GM12878 (cell line): Measurements from ENCODE around the gene RGP1. TPM values are rescaled to one million over a fixed set of nuclear protein-coding genes. Genes with fewer than 3 reads are reported as not detected.

Experiments
- ATAC-seq: fragments of 200-7000 bp; cut with Tn5 transposase; 3 replicates; pipeline ENCODE4 v1.9.1; 2020; ENCODE audit warnings: mild to moderate bottlenecking, moderate library complexity
- BruUV-seq: library from RNA; stranded (reverse); fragments of 400-500 nt; replicated peaks from 2 replicates; lab custom pipeline; 2021; lab: Mats Ljungman, UMichigan
- CTCF ChIA-PET: fragments of 300-600 bp; sonication (Branson Sonifier 250); formaldehyde crosslinking; extraction: SDS; loops from one replicate; lab custom pipeline; 2021; ENCODE audit warnings: inconsistent platforms; lab: Yijun Ruan, JAX
- POLR2A ChIA-PET: fragments of 350-600 bp; formaldehyde crosslinking; extraction: SDS; loops from one replicate; lab custom pipeline; 2021; ENCODE audit warnings: inconsistent platforms; lab: Charles Lee
- RAD21 ChIA-PET: fragments of 300-600 bp; sonication (Branson Sonifier 250); formaldehyde crosslinking; loops from one replicate; lab custom pipeline; 2023; ENCODE audit warnings: antibody characterized with exemption; ENCODE audit not compliant: unreplicated experiment; lab: Charles Lee
- SMC1A ChIA-PET: fragments of 300-600 bp; sonication (Branson Sonifier 250); formaldehyde crosslinking; loops from one replicate; lab custom pipeline; 2023; ENCODE audit not compliant: unreplicated experiment, uncharacterized antibody; lab: Charles Lee
- DNase-seq: peaks from one replicate; pipeline ENCODE4 v3.0.0-alpha.2; 2011; ENCODE audit warnings: low read depth, low spot score
- FAIRE-seq: peaks from 3 replicates; lab custom pipeline; 2011; peaks lifted over from hg19 to GRCh38; lab: Jason Lieb, UNC
- H2AFZ ChIP-seq: 2 replicates; pipeline ENCODE4 v1.6.0; 2011; ENCODE audit warnings: low read depth, low read length, control low read depth; ENCODE audit not compliant: control insufficient read depth
- H3K27ac ChIP-seq: 2 replicates; pipeline ENCODE4 v1.5.1; 2011; ENCODE audit warnings: control low read depth; ENCODE audit not compliant: control insufficient read depth, insufficient read depth
- H3K27me3 ChIP-seq, 2 experiments: replicated peaks in 1 of 2; 2 replicates each; pipeline versions ENCODE4 v1.6.0 to v1.6.1; 2011; ENCODE audit warnings: low read length in 1 of 2; ENCODE audit not compliant: control insufficient read depth in 2 of 2, insufficient read depth in 2 of 2
- H3K36me3 ChIP-seq, 2 experiments: 2 replicates each; pipeline ENCODE4 v1.5.1; 2011; ENCODE audit warnings: low read length in 1 of 2; ENCODE audit not compliant: control insufficient read depth in 2 of 2, insufficient read depth in 2 of 2
- H3K4me1 ChIP-seq: 2 replicates; pipeline ENCODE4 v1.6.1; 2011; ENCODE audit warnings: mild to moderate bottlenecking, low read length, moderate library complexity, mixed read lengths; ENCODE audit not compliant: control insufficient read depth, insufficient read depth
- H3K4me2 ChIP-seq: 2 replicates; pipeline ENCODE4 v1.6.0; 2011; ENCODE audit warnings: control low read depth; ENCODE audit not compliant: control insufficient read depth, insufficient read depth
- H3K4me3 ChIP-seq: fragments of 200-600 bp; sonication (generic); 2 replicates; pipeline ENCODE4 v1.5.1; 2016
- H3K79me2 ChIP-seq: 2 replicates; pipeline ENCODE4 v1.6.0; 2011; ENCODE audit warnings: low read length; ENCODE audit not compliant: control insufficient read depth, insufficient read depth
- H3K9ac ChIP-seq: 2 replicates; pipeline ENCODE4 v1.8.0; 2011; ENCODE audit warnings: low read length, control low read depth, mixed read lengths; ENCODE audit not compliant: control insufficient read depth, insufficient read depth
- H3K9me3 ChIP-seq: replicated peaks from 3 replicates; pipeline ENCODE4 v1.5.1; 2011; ENCODE audit warnings: mild to moderate bottlenecking, low read length; ENCODE audit not compliant: control insufficient read depth, insufficient read depth
- H4K20me1 ChIP-seq: 2 replicates; pipeline ENCODE4 v1.6.0; 2011; ENCODE audit not compliant: control insufficient read depth, insufficient read depth
- ATF7 ChIP-seq: fragments of 450-650 bp; IDR thresholded peaks from 2 replicates; pipeline ENCODE4 v1.6.1; 2016; ENCODE audit warnings: low read depth, mild to moderate bottlenecking
- BACH1 ChIP-seq: fragments of 450-650 bp; IDR thresholded peaks from 2 replicates; pipeline ENCODE4 v1.6.1; 2017; ENCODE audit warnings: mild to moderate bottlenecking, borderline replicate concordance
- EED ChIP-seq: sonication (generic); IDR thresholded peaks from 2 replicates; pipeline ENCODE4 v1.6.1; 2016; ENCODE audit warnings: antibody characterized with exemption, low read depth
- JUNB ChIP-seq: IDR thresholded peaks from 2 replicates; pipeline ENCODE4 v1.6.1; 2016; ENCODE audit warnings: antibody characterized with exemption, mild to moderate bottlenecking
- PAX8 ChIP-seq: fragments of 450-650 bp; IDR thresholded peaks from 2 replicates; pipeline ENCODE4 v1.6.1; 2017; ENCODE audit warnings: mild to moderate bottlenecking, moderate library complexity
- RB1 ChIP-seq: fragments of 450-650 bp; formaldehyde crosslinking; IDR thresholded peaks from 2 replicates; pipeline ENCODE4 v1.6.1; 2017; ENCODE audit warnings: mild to moderate bottlenecking, borderline replicate concordance
- RUNX3 ChIP-seq: IDR thresholded peaks from 2 replicates; pipeline ENCODE4 v1.6.1; 2012; ENCODE audit warnings: low read length, inconsistent platforms
- TBL1XR1 ChIP-seq: IDR thresholded peaks from 2 replicates; pipeline ENCODE4 v1.6.1; 2012; ENCODE audit warnings: low read depth, low read length, improper control_type of control experiment
- ZNF384 ChIP-seq: IDR thresholded peaks from 2 replicates; pipeline ENCODE4 v1.6.1; 2012; ENCODE audit warnings: low read depth, mild to moderate bottlenecking, low read length, improper control_type of control experiment, borderline replicate concordance
- WGBS: methylation state at CpG from one replicate; pipeline ENCODE4 v1.1.6; 2016; ENCODE audit warnings: low lambda C conversion rate; ENCODE audit not compliant: insufficient replicate concordance, insufficient coverage; ENCODE audit errors: missing lambda C conversion rate; 5-methylcytosine and 5-hydroxymethylcytosine counted together
- in situ Hi-C: fragments of 300-500 bp; cut with MboI; formaldehyde crosslinking; loops from 9 replicates; pipeline ENCODE4 v1.14.3; 2018; ENCODE audit warnings: mixed read lengths
- intact Hi-C: fragments of 100-400 bp; cut with micrococcal nuclease; formaldehyde crosslinking; loops from one replicate; pipeline ENCODE4 v1.14.2; 2022; ENCODE audit not compliant: unreplicated experiment
- polyA plus RNA-seq, 11 experiments: library from polyadenylated mRNA; depleted of rRNA in 4 of 11; unstranded in 6 of 11; stranded (reverse) in 5 of 11; fragments of >200 nt; fragmentation: Nextera tagmentation in 4 of 11; fragmentation: Illumina TruSeq in 1 of 11; extraction: Ambion mirVana in 4 of 11; extraction: Trizol in 1 of 11; gene quantifications; 1 replicate in 1 of 11; 2 replicates in 10 of 11; pipeline versions ENCODE4 v1.2.1 to v1.2.3, GENCODE V29; 2011 to 2016; ENCODE audit warnings: inconsistent platforms in 2 of 11, missing spikeins in 2 of 11, low read depth in 1 of 11
- total RNA-seq, 4 experiments: library from RNA; depleted of rRNA in 3 of 4; stranded (reverse); fragments of >200 nt in 3 of 4; fragmentation: Illumina TruSeq in 1 of 4; extraction: Trizol in 1 of 4; gene quantifications; 2 replicates each; pipeline versions ENCODE4 v1.2.1 to v1.2.3, GENCODE V29; 2013 to 2021

Gene RGP1
- total and polyA plus RNA-seq, 10 of the 15 experiments (the other 5 are each of a cell fraction or from before 2014, with no cell fraction given), result 0.44 to 14.9 (median 7.4) TPM

GRCh38 chr9:35795695-35796094 is 46.6 kb downstream of the RGP1 start:
- Histone ChIP-seq H3K4me2 (no peak overlapping the region), H3K9ac (no peak overlapping the region), H3K27me3 (no peaks in the 10 kb centered on the region), H3K4me3 (no peak overlapping the region), H3K36me3 (peaks cover 0 to 6% of the 10 kb centered on the region in 2 experiments; a peak in 2 of 4 replicates), H4K20me1 (no peaks in the 10 kb centered on the region), H3K27ac (no peak overlapping the region), H3K79me2 (no peaks in the 10 kb centered on the region), H3K9me3 (no peaks in the 10 kb centered on the region), H3K4me1 (peaks cover 21% of the 10 kb centered on the region), H2AFZ (no peak overlapping the region)
- TF ChIP-seq TBL1XR1 (no peak), JUNB (peak; percentile 44; the same call in 1 of the 2 replicates)
- POLR2A ChIA-PET, result no interaction called here
- CTCF ChIA-PET, result interaction anchor here (3.3 kb wide), 1 partner anchor 30 kb away, joined by 14 read pairs; no protein-coding TSS in a partner anchor
- DNase-seq, result no peak
- intact Hi-C loops, result no loop called here
- RAD21 ChIA-PET, result interaction anchor here (1.6 kb wide), 1 partner anchor 19 kb away, joined by 4 read pairs; the partner anchor contains the start of gene HINT2
- FAIRE-seq, result no peak
- SMC1A ChIA-PET, result no interaction called here
- no TSS peak for BruUV-seq
- in situ Hi-C loops, result no loop called here
- ATAC-seq, result no peak

- intact Hi-C loops, result no loop called here
- Histone ChIP-seq H3K79me2 (no peaks in the 10 kb centered on the region), H3K27me3 (no peaks in the 10 kb centered on the region), H3K27ac (no peak overlapping the region), H4K20me1 (no peaks in the 10 kb centered on the region), H2AFZ (no peak overlapping the region), H3K9me3 (no peaks in the 10 kb centered on the region), H3K9ac (no peak overlapping the region), H3K4me2 (peak overlapping the region; percentile 21), H3K4me3 (no peak overlapping the region), H3K4me1 (peaks cover 21% of the 10 kb centered on the region), H3K36me3 (peaks cover 0 to 13% of the 10 kb centered on the region in 2 experiments; a peak in 2 of 4 replicates)
- ChIA-PET RAD21 (no interaction called here), CTCF (interaction anchor here (0.5 to 3.3 kb wide), 6 partner anchors 7 to 153 kb away, joined by 3 to 14 read pairs (median 4); partner anchors contain the start of gene HINT2), SMC1A (interaction anchor here (0.9 kb wide), 1 partner anchor 9 kb away, joined by 4 read pairs; no protein-coding TSS in a partner anchor), POLR2A (interaction anchor here (0.7 kb wide), 1 partner anchor 22 kb away, joined by 4 read pairs; no protein-coding TSS in a partner anchor)
- 71% methylated on average over 6 of the region's 6 CpGs for WGBS
- peak; percentile 66 for ATAC-seq
- peak; percentile 41 for FAIRE-seq
- TF ChIP-seq PAX8, result no peak
- TF ChIP-seq RUNX3, result peak; percentile 60
- TF ChIP-seq EED, result no peak
- peak; percentile 26; the same call in 1 of the 2 replicates for TF ChIP-seq ZNF384
- TF ChIP-seq BACH1, result no peak
- TF ChIP-seq ATF7, result peak; percentile 83
- TF ChIP-seq RB1, result no peak
- no peak for DNase-seq
- no TSS peak for BruUV-seq
- in situ Hi-C loops, result no loop called here
Observed at GRCh38 chr9:35797311-35798109, 48.4 kb downstream of the RGP1 start.
